HepG2 (cell line): ENCODE measurements around the gene B3GNT9. TPM values are rescaled to one million over a fixed set of nuclear protein-coding genes. Genes with fewer than 3 reads are reported as not detected.
A peak's percentile ranks its signal among the peaks of the same experiment; 100 is the strongest.

Source experiments
- BORCS8-MEF2B ChIP-seq: sonication (generic); formaldehyde crosslinking; IDR thresholded peaks from 2 replicates; pipeline ENCODE4 v1.8.0; 2022; ENCODE audit warnings: mild to moderate bottlenecking, missing genetic modification reagents
- BRD4 ChIP-seq: sonication (generic); formaldehyde crosslinking; IDR thresholded peaks from 2 replicates; pipeline ENCODE4 v1.4.0; 2020; ENCODE audit warnings: missing genetic modification reagents
- KIAA2018 ChIP-seq: sonication (generic); formaldehyde crosslinking; IDR thresholded peaks from 2 replicates; pipeline ENCODE4 v1.5.0; 2020; ENCODE audit warnings: mild to moderate bottlenecking, missing genetic modification reagents, borderline replicate concordance
- LRRFIP1 ChIP-seq: sonication (generic); formaldehyde crosslinking; conservative IDR thresholded peaks from 2 replicates; pipeline ENCODE4 v1.4.0; 2020; ENCODE audit warnings: missing genetic modification reagents
- ONECUT2 ChIP-seq: sonication (generic); formaldehyde crosslinking; IDR thresholded peaks from 2 replicates; pipeline ENCODE4 v1.4.0; 2020; ENCODE audit warnings: missing genetic modification reagents
- RFX3 ChIP-seq: IDR thresholded peaks from 2 replicates; pipeline ENCODE4 v1.6.1; 2016; ENCODE audit warnings: missing biosample characterization, missing genetic modification reagents
- SALL1 ChIP-seq: sonication (generic); formaldehyde crosslinking; IDR thresholded peaks from 2 replicates; pipeline ENCODE4 v1.8.0; 2022; ENCODE audit warnings: mild to moderate bottlenecking, missing genetic modification reagents
- SMAD3 ChIP-seq: sonication (generic); formaldehyde crosslinking; IDR thresholded peaks from 2 replicates; pipeline ENCODE4 v1.4.0; 2020; ENCODE audit warnings: missing genetic modification reagents
- YY1 ChIP-seq: IDR thresholded peaks from 2 replicates; pipeline ENCODE4 v1.6.1; 2011; ENCODE audit warnings: low read length, low read depth, moderate library complexity, mild to moderate bottlenecking; ENCODE audit not compliant: insufficient read depth, insufficient replicate concordance
- ZBTB8A ChIP-seq: sonication (generic); formaldehyde crosslinking; IDR thresholded peaks from 2 replicates; pipeline ENCODE4 v1.4.0; 2020; ENCODE audit warnings: mild to moderate bottlenecking, low read depth, missing genetic modification reagents, borderline replicate concordance
- ZNF317 ChIP-seq: sonication (generic); formaldehyde crosslinking; IDR thresholded peaks from 2 replicates; pipeline ENCODE4 v1.5.0; 2020; ENCODE audit warnings: mild to moderate bottlenecking, missing genetic modification reagents
- polyA plus RNA-seq, 8 experiments: library from polyadenylated mRNA; depleted of rRNA in 3 of 8; stranded (reverse) in 7 of 8; unstranded in 1 of 8; fragments of >200 nt; fragmentation: Illumina TruSeq in 4 of 8; extraction: Trizol in 4 of 8; gene quantifications; 2 replicates each; pipeline versions ENCODE4 v1.2.1 to v1.2.3, GENCODE V29; 2011 to 2016; ENCODE audit warnings: low read depth in 4 of 8, missing spikeins in 1 of 8, mixed read lengths in 1 of 8; ENCODE audit not compliant: insufficient read depth in 1 of 8
- total RNA-seq, 5 experiments: library from RNA; depleted of rRNA; stranded (reverse); fragments of >200 nt; fragmentation: Illumina TruSeq; extraction: Trizol; gene quantifications; 2 replicates each; pipeline ENCODE4 v1.2.3, GENCODE V29; 2016; ENCODE audit warnings: low read depth in 1 of 5
- TF ChIP-seq, protein P1 (sequence below): IDR thresholded peaks from 2 replicates; pipeline ENCODE4 v1.6.1; 2012; ENCODE audit warnings: low read length, improper control_type of control experiment

The B3GNT9 gene
- total and polyA plus RNA-seq, 2 of the 13 experiments (the other 11 are each of a cell fraction or from before 2014, with no cell fraction given): 1.5 to 3.1 TPM

- TF ChIP-seq KIAA2018: no peak; the same call in 1 of the 2 replicates
- no peak for TF ChIP-seq RFX3
- no peak for TF ChIP-seq LRRFIP1
- peak; percentile 84 for TF ChIP-seq BORCS8-MEF2B (CRISPR knock-in tag)
- no peak for TF ChIP-seq ZBTB8A
- TF ChIP-seq, protein P1, sequence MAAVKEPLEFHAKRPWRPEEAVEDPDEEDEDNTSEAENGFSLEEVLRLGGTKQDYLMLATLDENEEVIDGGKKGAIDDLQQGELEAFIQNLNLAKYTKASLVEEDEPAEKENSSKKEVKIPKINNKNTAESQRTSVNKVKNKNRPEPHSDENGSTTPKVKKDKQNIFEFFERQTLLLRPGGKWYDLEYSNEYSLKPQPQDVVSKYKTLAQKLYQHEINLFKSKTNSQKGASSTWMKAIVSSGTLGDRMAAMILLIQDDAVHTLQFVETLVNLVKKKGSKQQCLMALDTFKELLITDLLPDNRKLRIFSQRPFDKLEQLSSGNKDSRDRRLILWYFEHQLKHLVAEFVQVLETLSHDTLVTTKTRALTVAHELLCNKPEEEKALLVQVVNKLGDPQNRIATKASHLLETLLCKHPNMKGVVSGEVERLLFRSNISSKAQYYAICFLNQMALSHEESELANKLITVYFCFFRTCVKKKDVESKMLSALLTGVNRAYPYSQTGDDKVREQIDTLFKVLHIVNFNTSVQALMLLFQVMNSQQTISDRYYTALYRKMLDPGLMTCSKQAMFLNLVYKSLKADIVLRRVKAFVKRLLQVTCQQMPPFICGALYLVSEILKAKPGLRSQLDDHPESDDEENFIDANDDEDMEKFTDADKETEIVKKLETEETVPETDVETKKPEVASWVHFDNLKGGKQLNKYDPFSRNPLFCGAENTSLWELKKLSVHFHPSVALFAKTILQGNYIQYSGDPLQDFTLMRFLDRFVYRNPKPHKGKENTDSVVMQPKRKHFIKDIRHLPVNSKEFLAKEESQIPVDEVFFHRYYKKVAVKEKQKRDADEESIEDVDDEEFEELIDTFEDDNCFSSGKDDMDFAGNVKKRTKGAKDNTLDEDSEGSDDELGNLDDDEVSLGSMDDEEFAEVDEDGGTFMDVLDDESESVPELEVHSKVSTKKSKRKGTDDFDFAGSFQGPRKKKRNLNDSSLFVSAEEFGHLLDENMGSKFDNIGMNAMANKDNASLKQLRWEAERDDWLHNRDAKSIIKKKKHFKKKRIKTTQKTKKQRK: no peak
- TF ChIP-seq SALL1 (CRISPR knock-in tag): peak; percentile 79
- TF ChIP-seq SMAD3 (CRISPR knock-in tag): peak; percentile 60
- TF ChIP-seq BRD4 (CRISPR knock-in tag): no peak; the same call in 1 of the 2 replicates
- no peak for TF ChIP-seq ONECUT2 (CRISPR knock-in tag)
- 0 out of 2 replicates have a peak, but pooled peaks have one; percentile 58 for TF ChIP-seq ZNF317 (CRISPR knock-in tag)
- peak; percentile 61 for TF ChIP-seq YY1
Measured at GRCh38 chr16:67183627-67184452, 33.0 kb upstream of the B3GNT9 start, which contains the start of gene MATCAP1 (continued).
